Left ventricle myocardium inferior (tissue), 1 donor: ENCODE results near the gene CITED4. TPM values are rescaled to one million over a fixed set of nuclear protein-coding genes. Genes with fewer than 3 reads are reported as not detected.

Experiments
- DNase-seq: peaks from one replicate; pipeline ENCODE4 v3.0.0-alpha.2; 2020
- H3K27ac ChIP-seq: fragments of 200-600 bp; replicated peaks from 2 replicates; pipeline ENCODE4 v1.8.0; 2021
- H3K27me3 ChIP-seq: fragments of 200-600 bp; 2 replicates; pipeline ENCODE4 v1.8.0; 2021; ENCODE audit warnings: low read depth
- H3K36me3 ChIP-seq: fragments of 200-600 bp; 2 replicates; pipeline ENCODE4 v1.8.0; 2021
- H3K4me1 ChIP-seq: fragments of 200-600 bp; 2 replicates; pipeline ENCODE4 v1.8.0; 2021
- H3K4me3 ChIP-seq: fragments of 200-600 bp; 2 replicates; pipeline ENCODE4 v1.8.0; 2021; ENCODE audit warnings: mild to moderate bottlenecking, moderate library complexity
- H3K9me3 ChIP-seq: fragments of 200-600 bp; replicated peaks from 2 replicates; pipeline ENCODE4 v1.8.0; 2021
- CTCF ChIP-seq: fragments of 200-600 bp; IDR thresholded peaks from 2 replicates; pipeline ENCODE4 v1.8.0; 2021; ENCODE audit warnings: antibody characterized with exemption, mild to moderate bottlenecking, borderline replicate concordance
- intact Hi-C: fragments of 100-400 bp; cut with micrococcal nuclease; formaldehyde crosslinking; loops from one replicate; pipeline ENCODE4 v1.11.0; 2022
- total RNA-seq: library from RNA; stranded (reverse); fragmentation: NEBNext Ultra II Directional; extraction: Animal tissue kit (Norgen Biotek cat#: 25700); gene quantifications from one replicate; pipeline ENCODE4 v1.2.1, GENCODE V29; 2021
- donor health status: DM: no; HTN: yes; CAD: no; lungs with severe emphysema.

Gene CITED4
- total RNA-seq, 1 donor from 2014 or later: 24.4 TPM

- DNase-seq: no peak
- H3K4me3 ChIP-seq: no peak overlapping the region
- H3K36me3 ChIP-seq: no peaks in the 10 kb centered on the region
- no peaks in the 10 kb centered on the region for H3K27me3 ChIP-seq
- intact Hi-C loops: no loop called here
- no peak for TF ChIP-seq CTCF
- H3K27ac ChIP-seq: no peak overlapping the region
- H3K9me3 ChIP-seq: peaks cover 10% of the 10 kb centered on the region
- H3K4me1 ChIP-seq: peaks cover 12% of the 10 kb centered on the region
Observed at GRCh38 chr1:40870135-40870728, 8.1 kb upstream of the CITED4 start.

DNA sequence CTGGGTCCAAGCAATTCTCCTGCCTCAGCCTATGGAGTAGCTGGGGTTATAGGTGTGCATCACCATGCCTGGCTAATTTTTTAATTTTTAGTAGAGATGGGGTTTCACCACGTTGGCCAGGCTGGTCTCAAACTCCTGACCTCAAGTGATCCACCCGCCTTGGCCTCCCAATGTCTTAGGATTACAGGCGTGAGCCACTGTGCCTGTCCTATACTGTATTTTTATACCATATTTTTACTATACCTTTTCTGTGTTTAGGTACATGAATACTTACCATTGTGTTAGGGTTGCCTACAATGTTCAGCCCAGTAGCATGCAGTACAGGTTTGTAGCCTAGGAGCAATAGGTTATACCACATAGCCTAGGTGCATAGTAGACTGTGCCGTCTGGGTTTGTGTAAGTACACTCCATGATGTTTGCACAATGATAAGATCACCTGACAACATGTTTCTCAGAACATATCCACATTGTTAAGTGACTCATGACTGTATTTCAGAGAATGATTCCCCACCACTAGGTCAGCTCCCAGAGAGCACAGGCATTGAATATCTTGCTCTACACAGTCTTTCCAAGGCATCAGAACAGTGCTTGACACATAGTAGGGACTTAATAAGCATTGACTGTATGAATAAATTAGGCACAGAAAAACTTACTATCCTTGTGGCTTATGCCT lies 6.0 kb upstream of the CITED4 start:
- no peak overlapping the region for H3K4me3 ChIP-seq
- H3K9me3 ChIP-seq: peaks cover 10% of the 10 kb centered on the region
- no peaks in the 10 kb centered on the region for H3K27me3 ChIP-seq
- intact Hi-C loops: no loop called here
- no peaks in the 10 kb centered on the region for H3K36me3 ChIP-seq
- TF ChIP-seq CTCF: no peak
- H3K27ac ChIP-seq: no peak overlapping the region
- DNase-seq: no peak
- peaks cover 16% of the 10 kb centered on the region for H3K4me1 ChIP-seq

DNA sequence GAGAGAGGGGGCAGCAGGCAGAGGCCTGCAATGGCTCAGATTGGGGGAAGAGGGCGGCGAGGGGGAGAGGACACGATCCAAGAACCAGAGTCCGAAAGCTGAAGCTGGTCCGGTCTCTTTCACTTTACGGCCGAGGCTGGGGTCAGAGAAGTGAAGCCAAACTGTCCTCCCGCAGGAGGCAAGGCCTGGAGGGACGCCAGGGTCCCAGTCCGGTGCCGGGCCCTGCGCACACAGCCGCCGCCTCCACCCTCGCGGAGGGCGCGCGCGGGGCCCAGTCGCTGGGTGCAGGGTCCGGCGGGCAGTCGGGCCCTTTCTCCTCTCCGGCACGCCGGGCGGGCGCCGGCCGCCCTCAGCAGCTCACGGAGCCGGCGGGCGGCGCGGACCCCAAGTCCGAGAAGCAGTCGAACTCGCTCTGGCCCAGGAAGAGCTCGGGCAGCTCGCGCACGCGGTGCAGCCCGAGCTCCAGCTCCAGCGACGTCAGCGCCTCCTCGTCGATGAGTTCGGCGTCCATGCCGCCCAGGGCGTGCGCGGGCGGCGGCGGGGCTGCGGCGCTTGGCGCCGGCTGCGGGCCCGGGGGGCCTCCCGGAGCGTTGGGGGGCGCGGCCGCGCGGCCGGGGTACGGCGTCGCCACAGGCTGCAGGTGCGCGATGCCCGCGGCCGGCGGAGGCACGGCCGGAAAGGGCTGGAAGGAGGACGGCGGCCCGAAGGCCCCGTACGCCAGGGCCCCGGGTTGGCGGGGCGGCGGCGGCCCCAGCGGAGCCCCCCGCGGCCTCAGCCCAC lies 749 bp downstream of the CITED4 start:
- H3K4me1 ChIP-seq: peaks cover 46% of the 10 kb centered on the region
- no peaks in the 10 kb centered on the region for H3K27me3 ChIP-seq
- TF ChIP-seq CTCF: no peak
- peak; percentile 63 for DNase-seq
- no peaks in the 10 kb centered on the region for H3K9me3 ChIP-seq
- intact Hi-C loops: no loop called here
- peak overlapping the region; percentile 78 for H3K4me3 ChIP-seq
- H3K27ac ChIP-seq: peak overlapping the region; percentile 96
- no peaks in the 10 kb centered on the region for H3K36me3 ChIP-seq

DNA sequence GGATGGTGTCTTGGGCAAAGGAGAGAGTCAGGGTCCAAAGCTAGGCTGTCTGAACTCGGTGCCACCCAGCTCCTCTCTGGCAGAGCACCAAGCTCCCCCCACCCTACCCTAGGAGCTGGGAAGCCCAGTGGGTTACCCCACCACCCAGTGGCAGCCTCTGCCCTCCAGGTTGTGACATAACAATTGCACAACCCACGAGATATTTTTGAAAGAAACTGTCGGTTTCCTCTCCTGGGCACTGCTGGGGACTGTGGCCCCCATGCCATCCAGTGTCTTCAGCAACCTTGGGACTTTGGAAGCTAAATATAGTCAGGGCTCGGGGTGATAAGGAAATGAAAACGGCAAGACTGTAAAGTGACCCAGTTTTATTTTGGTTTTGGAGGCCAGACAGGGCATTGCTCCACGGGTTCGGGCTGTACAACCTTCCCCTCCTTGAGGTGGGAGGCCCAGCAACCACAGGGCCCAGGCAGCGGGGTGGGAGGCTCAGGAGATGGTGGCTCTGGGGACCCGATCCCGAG lies 1.4 kb downstream of the CITED4 start:
- no peak for TF ChIP-seq CTCF
- H3K4me1 ChIP-seq: peaks cover 46% of the 10 kb centered on the region
- no peaks in the 10 kb centered on the region for H3K9me3 ChIP-seq
- H3K27ac ChIP-seq: peak overlapping the region; percentile 96
- no peaks in the 10 kb centered on the region for H3K36me3 ChIP-seq
- no peaks in the 10 kb centered on the region for H3K27me3 ChIP-seq
- intact Hi-C loops: no loop called here
- peak overlapping the region; percentile 78 for H3K4me3 ChIP-seq
- DNase-seq: no peak

GRCh38 chr1:40858856-40859416 lies 3.2 kb downstream of the CITED4 start:
- Histone ChIP-seq H3K36me3 (no peaks in the 10 kb centered on the region), H3K9me3 (no peaks in the 10 kb centered on the region), H3K4me1 (peaks cover 45% of the 10 kb centered on the region), H3K27ac (peak overlapping the region; percentile 96), H3K4me3 (no peak overlapping the region), H3K27me3 (no peaks in the 10 kb centered on the region)
- TF ChIP-seq CTCF: no peak
- intact Hi-C loops: no loop called here
- DNase-seq: no peak
